ENCODE data around the gene PRX. TPM values are rescaled to one million over a fixed set of nuclear protein-coding genes. Genes with fewer than 3 reads are reported as not detected.

PRX gene
- total RNA-seq (2022), result 1.6 and 1.8 TPM in 2 replicates
- Bru-seq, nascent RNA, result percentile 20 among the genes with signal in this experiment
- BruChase-seq, experiment 1, labeled RNA remaining after a 6-hour chase, result percentile 38 among the genes with signal in this experiment
- BruChase-seq, experiment 2, labeled RNA remaining after a 2-hour chase, result percentile 37 among the genes with signal in this experiment
- long read RNA-seq, partial matches to known transcripts, result 1 of 6 reads
- long read RNA-seq, other reads (novel, unspliced or antisense), result 5 of 6 reads

GRCh38 chr19:40413291-40413845 is at the start of gene PRX:
Gene PRX (minus strand): TSS chr19:40413378. CDS start chr19:40407932, 5,446 bp downstream.
- BruUV-seq (replicated peaks), result no TSS peak
- CTCF ChIA-PET, result interaction anchor here (0.9 to 2.3 kb wide), 2 partner anchors 7 to 30 kb away, joined by 3 to 11 read pairs; no protein-coding TSS in a partner anchor

GRCh38 chr19:40461669-40462221 is 48.6 kb upstream of the PRX start:
- Mint-ChIP-seq H3K9me3 (ENCODE audit: low read depth, unreplicated experiment) (no peaks in the 10 kb centered on the region), H3K4me3 (ENCODE audit: low read depth, unreplicated experiment) (no peak overlapping the region), H3K4me1 (ENCODE audit: low read depth, unreplicated experiment) (peaks cover 30% of the 10 kb centered on the region), H3K27me3 (ENCODE audit: unreplicated experiment) (peaks cover 12% of the 10 kb centered on the region), H3K27ac (ENCODE audit: unreplicated experiment) (no peak overlapping the region), H3K36me3 (ENCODE audit: insufficient read depth, unreplicated experiment) (peaks cover 32% of the 10 kb centered on the region)
- TF ChIP-seq CTCF (IDR thresholded peaks at IDR 0.05; ENCODE audit: unreplicated experiment), result no peak
- DNase-seq, result no peak
- intact Hi-C loops (cut with micrococcal nuclease; ENCODE audit: unreplicated experiment), result loop anchor here (5.0 to 10.0 kb wide), 2 partner anchors 66 to 133 kb away; no protein-coding TSS in a partner anchor
- no TSS peak for BruUV-seq (replicated peaks)
- CTCF ChIA-PET, result interaction anchor here (0.7 to 1.0 kb wide), 2 partner anchors 9 to 57 kb away, joined by 3 read pairs; no protein-coding TSS in a partner anchor

More at GRCh38 chr19:40413291-40413845, at the start of gene PRX:
- no peaks in the 10 kb centered on the region for H3K9me3 Mint-ChIP-seq (ENCODE audit: low read depth, unreplicated experiment)
- no peak within 1 kb of the TSS for H3K4me3 Mint-ChIP-seq (ENCODE audit: low read depth, unreplicated experiment)
- intact Hi-C loops (cut with micrococcal nuclease; ENCODE audit: unreplicated experiment), result no loop called here
- TF ChIP-seq CTCF (IDR thresholded peaks at IDR 0.05; ENCODE audit: unreplicated experiment), result no peak
- H3K27me3 Mint-ChIP-seq (ENCODE audit: unreplicated experiment), result no peaks in the 10 kb centered on the region
- H3K27ac Mint-ChIP-seq (ENCODE audit: unreplicated experiment), result no peak within 1 kb of the TSS
- no peak for DNase-seq
- peaks cover 37% of the 10 kb centered on the region for H3K4me1 Mint-ChIP-seq (ENCODE audit: low read depth, unreplicated experiment)
- peaks cover 9% of the 10 kb centered on the region for H3K36me3 Mint-ChIP-seq (ENCODE audit: insufficient read depth, unreplicated experiment)

- Mint-ChIP-seq H3K36me3 (ENCODE audit: insufficient read depth, unreplicated experiment) (peaks cover 34% of the 10 kb centered on the region), H3K27me3 (ENCODE audit: unreplicated experiment) (no peaks in the 10 kb centered on the region), H3K9me3 (ENCODE audit: low read depth, unreplicated experiment) (no peaks in the 10 kb centered on the region), H3K27ac (ENCODE audit: unreplicated experiment) (no peak overlapping the region), H3K4me1 (ENCODE audit: low read depth, unreplicated experiment) (peaks cover 15% of the 10 kb centered on the region), H3K4me3 (ENCODE audit: low read depth, unreplicated experiment) (no peak overlapping the region)
- CTCF ChIA-PET, result no interaction called here
- intact Hi-C loops (cut with micrococcal nuclease; ENCODE audit: unreplicated experiment), result loop anchor here (5.0 to 10.0 kb wide), 2 partner anchors 67 to 135 kb away; no protein-coding TSS in a partner anchor
- DNase-seq, result no peak
- no peak for TF ChIP-seq CTCF (IDR thresholded peaks at IDR 0.05; ENCODE audit: unreplicated experiment)
- no TSS peak for BruUV-seq (replicated peaks)
Observed at GRCh38 chr19:40460185-40460584, 47.0 kb upstream of the PRX start.

- no peaks in the 10 kb centered on the region for H3K27me3 Mint-ChIP-seq (ENCODE audit: unreplicated experiment)
- no peak for DNase-seq
- peaks cover 26% of the 10 kb centered on the region for H3K36me3 Mint-ChIP-seq (ENCODE audit: insufficient read depth, unreplicated experiment)
Observed at GRCh38 chr19:40458597-40458974, 45.4 kb upstream of the PRX start.

More at GRCh38 chr19:40458597-40458974, 45.4 kb upstream of the PRX start:
- no peaks in the 10 kb centered on the region for H3K9me3 Mint-ChIP-seq (ENCODE audit: low read depth, unreplicated experiment)
- no peak overlapping the region for H3K4me3 Mint-ChIP-seq (ENCODE audit: low read depth, unreplicated experiment)
- CTCF ChIA-PET, result no interaction called here
- H3K4me1 Mint-ChIP-seq (ENCODE audit: low read depth, unreplicated experiment), result peaks cover 8% of the 10 kb centered on the region
- TF ChIP-seq CTCF (IDR thresholded peaks at IDR 0.05; ENCODE audit: unreplicated experiment), result no peak
- H3K27ac Mint-ChIP-seq (ENCODE audit: unreplicated experiment), result no peak overlapping the region
- BruUV-seq (replicated peaks), result no TSS peak
- intact Hi-C loops (cut with micrococcal nuclease; ENCODE audit: unreplicated experiment), result no loop called here

Measured in Calu3 (cell line).